ENCODE results near the gene GALNT17.

GALNT17 gene

GRCh38 chr7:71290452-71290851 is 158.5 kb downstream of the GALNT17 start:
- DNase-seq (ENCODE audit: low read depth, low spot score), result no peak
- POLR2A ChIA-PET, result no interaction called here
- no peak overlapping the region for H3K4me3 ChIP-seq (ENCODE audit: low read depth, low read length)
- TF ChIP-seq, protein P1, sequence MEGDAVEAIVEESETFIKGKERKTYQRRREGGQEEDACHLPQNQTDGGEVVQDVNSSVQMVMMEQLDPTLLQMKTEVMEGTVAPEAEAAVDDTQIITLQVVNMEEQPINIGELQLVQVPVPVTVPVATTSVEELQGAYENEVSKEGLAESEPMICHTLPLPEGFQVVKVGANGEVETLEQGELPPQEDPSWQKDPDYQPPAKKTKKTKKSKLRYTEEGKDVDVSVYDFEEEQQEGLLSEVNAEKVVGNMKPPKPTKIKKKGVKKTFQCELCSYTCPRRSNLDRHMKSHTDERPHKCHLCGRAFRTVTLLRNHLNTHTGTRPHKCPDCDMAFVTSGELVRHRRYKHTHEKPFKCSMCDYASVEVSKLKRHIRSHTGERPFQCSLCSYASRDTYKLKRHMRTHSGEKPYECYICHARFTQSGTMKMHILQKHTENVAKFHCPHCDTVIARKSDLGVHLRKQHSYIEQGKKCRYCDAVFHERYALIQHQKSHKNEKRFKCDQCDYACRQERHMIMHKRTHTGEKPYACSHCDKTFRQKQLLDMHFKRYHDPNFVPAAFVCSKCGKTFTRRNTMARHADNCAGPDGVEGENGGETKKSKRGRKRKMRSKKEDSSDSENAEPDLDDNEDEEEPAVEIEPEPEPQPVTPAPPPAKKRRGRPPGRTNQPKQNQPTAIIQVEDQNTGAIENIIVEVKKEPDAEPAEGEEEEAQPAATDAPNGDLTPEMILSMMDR (IDR thresholded peaks at IDR 0.05; ENCODE audit: insufficient read depth, low read length, missing control alignments), result no peak
- CTCF ChIA-PET, result no interaction called here

- CTCF ChIA-PET, result no interaction called here
- POLR2A ChIA-PET, result no interaction called here
- no peak for DNase-seq (ENCODE audit: low read depth, low spot score)
- TF ChIP-seq, protein P1 (IDR thresholded peaks at IDR 0.05; ENCODE audit: insufficient read depth, low read length, missing control alignments), result no peak
- H3K4me3 ChIP-seq (ENCODE audit: low read depth, low read length), result no peak overlapping the region
Observed at GRCh38 chr7:71298378-71298777, 166.4 kb downstream of the GALNT17 start.

GRCh38 chr7:71300086-71300485 is 168.1 kb downstream of the GALNT17 start:
- ChIA-PET CTCF (no interaction called here), POLR2A (no interaction called here)
- TF ChIP-seq, protein P1 (IDR thresholded peaks at IDR 0.05; ENCODE audit: insufficient read depth, low read length, missing control alignments), result no peak
- no peak overlapping the region for H3K4me3 ChIP-seq (ENCODE audit: low read depth, low read length)
- no peak for DNase-seq (ENCODE audit: low read depth, low spot score)

GRCh38 chr7:71300603-71301002 is 168.7 kb downstream of the GALNT17 start:
- CTCF ChIA-PET, result no interaction called here
- no peak overlapping the region for H3K4me3 ChIP-seq (ENCODE audit: low read depth, low read length)
- POLR2A ChIA-PET, result no interaction called here
- no peak for DNase-seq (ENCODE audit: low read depth, low spot score)
- TF ChIP-seq, protein P1 (IDR thresholded peaks at IDR 0.05; ENCODE audit: insufficient read depth, low read length, missing control alignments), result no peak

- CTCF ChIA-PET, result no interaction called here
- POLR2A ChIA-PET, result no interaction called here
- TF ChIP-seq, protein P1 (IDR thresholded peaks at IDR 0.05; ENCODE audit: insufficient read depth, low read length, missing control alignments), result no peak
- DNase-seq (ENCODE audit: low read depth, low spot score), result no peak
- H3K4me3 ChIP-seq (ENCODE audit: low read depth, low read length), result no peak overlapping the region
Observed at GRCh38 chr7:71301167-71301566, 169.2 kb downstream of the GALNT17 start.

GRCh38 chr7:71303566-71303965 is 171.6 kb downstream of the GALNT17 start:
- ChIA-PET POLR2A (no interaction called here), CTCF (no interaction called here)
- no peak overlapping the region for H3K4me3 ChIP-seq (ENCODE audit: low read depth, low read length)

More at GRCh38 chr7:71303566-71303965, 171.6 kb downstream of the GALNT17 start:
- no peak for DNase-seq (ENCODE audit: low read depth, low spot score)
- TF ChIP-seq, protein P1 (IDR thresholded peaks at IDR 0.05; ENCODE audit: insufficient read depth, low read length, missing control alignments), result no peak
